ENCODE data around the gene NR4A2.
"Not testable (repeated sequence)": the region's sequence is repeated elsewhere in the genome, so short reads cannot be mapped to it uniquely, and the experiment has no call there.

Gene NR4A2

DNA sequence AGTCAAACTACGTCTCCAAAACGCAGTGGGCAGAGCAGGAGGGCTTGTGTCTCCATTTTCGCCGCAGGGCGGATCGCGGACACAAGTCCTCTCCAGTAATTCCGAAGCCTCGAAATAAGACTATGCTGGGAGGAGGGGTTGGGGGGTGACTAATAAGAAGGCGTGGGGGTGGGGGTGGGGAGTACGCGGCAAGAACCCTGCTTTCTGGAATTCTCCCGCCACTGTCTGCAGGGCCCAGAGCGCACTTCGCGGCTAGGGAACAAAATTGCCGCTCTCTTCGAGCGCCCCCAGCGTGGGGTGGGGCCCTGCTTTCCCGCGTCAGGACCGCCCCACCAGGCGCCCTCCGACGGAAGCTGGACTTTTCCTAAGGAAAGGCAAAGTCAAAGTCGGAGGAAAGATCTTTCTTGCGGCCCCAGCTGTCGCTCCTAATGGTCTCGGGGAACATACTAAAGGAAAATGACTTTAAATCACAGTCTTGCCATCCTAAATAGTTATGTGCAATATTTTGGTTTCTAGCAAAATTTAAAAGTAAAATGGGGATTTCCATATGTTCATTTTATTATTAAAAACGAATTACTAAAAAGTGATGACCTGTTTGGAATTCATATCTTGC is 11.9 kb downstream of the NR4A2 start:
- no peak for DNase-seq

DNA sequence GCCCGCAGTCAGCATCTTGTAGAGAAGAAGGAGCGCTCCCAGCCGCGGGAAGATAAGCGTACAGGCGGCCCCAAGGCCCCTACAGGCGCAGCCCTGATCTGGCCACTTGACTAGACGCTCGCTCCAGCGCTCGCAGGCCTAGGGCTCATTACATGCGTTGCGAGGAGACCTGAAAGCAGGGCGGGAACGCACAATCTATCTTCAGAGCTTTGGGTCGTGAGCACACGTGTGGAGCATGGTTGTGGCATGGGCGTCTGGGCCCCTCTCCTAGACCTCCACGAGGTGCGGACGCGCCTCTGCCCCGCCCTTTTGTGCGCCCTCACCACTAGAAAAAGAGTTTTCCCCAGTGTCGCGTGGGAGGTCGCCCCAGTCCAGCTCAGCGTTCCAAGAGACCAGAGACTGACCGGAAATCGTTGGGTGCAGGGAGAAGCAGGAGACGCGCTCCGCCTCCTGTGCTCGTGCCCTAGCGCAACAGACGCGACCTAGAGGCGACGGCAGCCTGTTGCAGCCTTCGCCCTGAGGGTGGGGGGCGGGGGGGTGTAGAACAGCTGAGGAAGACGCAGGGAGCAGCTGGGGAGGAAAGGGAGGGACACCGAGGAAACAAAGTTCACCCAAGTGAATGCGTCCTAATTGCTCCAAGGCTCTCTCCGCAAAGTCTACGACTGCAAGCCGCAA is 12.6 kb downstream of the NR4A2 start:
- no peak for DNase-seq

DNA sequence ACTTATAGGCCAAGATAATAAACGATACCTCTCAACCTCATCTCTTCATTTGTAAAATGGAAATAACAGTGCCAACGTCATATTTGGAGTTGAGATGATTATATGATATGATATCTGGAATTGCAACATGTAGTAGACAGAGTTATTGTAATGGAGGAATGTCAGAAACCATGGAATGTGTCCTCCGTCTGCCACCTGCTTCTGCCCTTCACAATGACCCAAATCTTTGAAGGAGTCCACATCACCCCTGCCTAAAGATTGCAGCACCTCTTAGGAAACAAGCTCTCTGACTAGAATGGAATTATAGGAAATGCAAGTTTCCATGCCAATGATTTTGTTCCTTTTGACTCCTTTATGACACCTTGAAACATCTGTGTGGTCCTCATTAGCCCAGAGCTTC is 14.9 kb downstream of the NR4A2 start:
- DNase-seq: no peak

DNA sequence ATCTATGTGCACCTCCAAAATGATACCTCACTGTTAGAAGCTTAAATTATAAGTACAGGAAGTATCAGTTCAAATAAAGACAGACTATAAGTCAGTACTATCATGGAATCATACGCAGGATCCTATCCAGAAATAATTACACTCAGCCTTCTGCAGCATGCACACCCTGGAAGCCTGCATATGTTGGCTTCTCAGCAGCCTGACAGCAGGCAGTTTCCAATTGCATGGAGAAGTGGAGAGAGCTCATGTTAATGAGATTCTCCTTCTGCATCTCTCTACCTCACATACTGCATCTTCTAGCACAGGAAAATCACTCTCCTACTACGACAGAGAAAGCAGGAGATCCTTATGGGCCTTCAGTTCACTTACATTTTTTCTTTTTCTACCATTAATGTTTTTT is 20.5 kb downstream of the NR4A2 start:
- no peak for DNase-seq

DNA sequence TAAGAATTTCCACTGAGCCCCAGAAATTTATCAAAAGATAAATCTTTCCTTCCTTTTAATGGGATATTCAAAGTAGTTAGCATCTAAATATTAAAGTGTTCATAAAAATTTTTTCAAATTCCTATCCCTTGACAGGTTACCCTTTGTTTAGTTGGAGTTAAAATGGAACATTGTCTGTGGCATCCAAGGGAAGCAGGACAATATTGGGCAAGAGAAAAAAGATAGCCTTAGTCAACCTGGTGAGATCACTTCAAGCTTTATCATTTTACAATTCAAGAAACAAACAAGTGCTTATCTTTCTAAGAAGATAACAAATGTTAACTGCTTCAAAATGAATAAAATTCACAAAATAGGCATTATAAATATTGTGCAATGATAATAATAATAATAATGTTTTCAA is 21.7 kb downstream of the NR4A2 start:
- no peak for DNase-seq

DNA sequence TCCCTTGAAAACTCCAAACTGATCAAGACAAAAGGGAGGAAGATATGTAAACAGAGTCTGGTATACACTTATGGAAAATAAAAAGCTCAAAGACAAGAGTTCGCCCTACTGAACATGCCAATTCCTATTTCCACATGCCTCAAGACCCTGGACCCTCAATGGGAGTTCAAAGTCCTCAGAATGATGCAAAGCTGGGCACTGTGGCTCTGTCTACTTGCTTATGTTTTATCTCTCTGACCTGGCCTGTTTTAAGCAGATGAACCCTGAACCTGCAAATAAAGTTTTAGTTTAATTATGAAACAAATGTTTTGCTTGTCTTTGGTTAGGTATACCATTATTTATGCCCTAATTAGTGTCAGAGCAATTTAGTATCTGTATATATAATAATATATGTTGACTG is 22.6 kb downstream of the NR4A2 start:
- DNase-seq: no peak

DNA sequence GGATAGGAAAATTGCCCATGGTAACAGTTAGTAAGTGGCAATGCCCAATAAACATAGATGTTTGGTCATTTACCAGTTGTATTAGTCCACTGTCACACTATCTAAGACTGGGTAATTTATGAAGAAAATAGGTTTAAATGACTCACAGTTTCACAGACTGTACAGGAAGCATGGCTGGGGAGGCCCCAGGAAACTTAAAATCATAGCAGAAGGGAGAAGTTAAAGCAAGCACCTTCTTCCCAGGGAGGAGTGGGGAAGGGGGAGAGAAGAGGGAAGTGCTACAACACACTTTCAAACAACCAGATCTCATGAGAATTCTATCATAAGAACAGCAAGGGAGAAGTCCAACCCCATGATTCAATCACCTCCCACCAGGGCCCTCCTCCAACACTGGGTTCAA is 23.4 kb downstream of the NR4A2 start:
- no peak for DNase-seq

DNA sequence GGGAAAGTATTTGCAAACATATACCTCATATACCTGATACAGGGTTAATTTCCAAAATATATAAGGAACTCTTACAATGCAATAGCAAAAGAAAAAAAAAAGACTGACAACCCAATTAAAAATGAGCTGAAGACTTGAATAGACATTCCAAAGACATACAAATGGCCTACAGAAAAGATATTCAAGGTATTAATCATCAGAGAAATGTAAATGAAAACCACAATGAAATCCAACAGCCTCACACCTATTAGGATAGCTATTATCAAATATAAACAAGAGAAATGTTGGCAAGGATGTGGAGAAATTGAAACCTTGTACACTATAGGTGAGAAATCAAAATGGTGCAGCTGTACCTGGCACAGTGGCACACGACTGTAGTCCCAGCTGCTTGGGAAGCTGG is 25.7 kb downstream of the NR4A2 start:
- no peak for DNase-seq

DNA sequence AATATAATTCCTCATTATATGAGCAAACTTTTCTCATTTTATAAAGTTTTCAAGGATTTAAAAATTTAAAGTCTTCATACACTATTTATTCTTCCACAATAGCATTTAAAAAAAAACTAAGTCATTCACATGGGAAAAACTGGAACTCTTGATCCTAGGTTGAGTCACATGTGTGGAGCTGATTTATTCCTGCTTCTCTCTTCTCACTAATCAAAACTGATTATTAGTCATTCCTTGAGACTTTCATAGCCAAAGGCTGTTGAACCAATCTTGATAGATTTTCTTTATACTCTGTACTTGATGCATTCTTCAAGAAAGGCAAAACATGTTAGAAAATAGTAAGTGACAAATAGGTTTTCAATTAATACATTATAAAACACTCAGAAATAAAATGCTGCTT is 27.4 kb downstream of the NR4A2 start:
- DNase-seq: no peak

DNA sequence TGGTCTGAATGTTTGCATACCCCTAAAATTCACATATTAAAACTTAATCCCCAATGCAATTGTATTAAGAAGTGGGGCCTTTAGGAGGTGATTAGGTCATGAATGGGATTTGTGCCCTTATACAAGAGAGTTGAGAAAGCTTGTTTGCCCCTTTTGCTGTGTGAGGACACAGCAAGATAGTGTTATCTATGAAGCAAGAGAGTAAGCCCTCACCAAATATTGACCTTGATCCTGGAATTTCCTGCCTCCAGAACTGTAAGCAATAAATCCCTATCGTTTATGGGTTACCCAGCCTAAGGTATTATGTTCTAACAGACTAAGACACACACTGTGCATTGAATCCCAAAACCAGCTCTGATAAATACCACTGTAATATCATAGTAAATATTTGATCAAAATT is 32.2 kb downstream of the NR4A2 start:
- DNase-seq: no peak

DNA sequence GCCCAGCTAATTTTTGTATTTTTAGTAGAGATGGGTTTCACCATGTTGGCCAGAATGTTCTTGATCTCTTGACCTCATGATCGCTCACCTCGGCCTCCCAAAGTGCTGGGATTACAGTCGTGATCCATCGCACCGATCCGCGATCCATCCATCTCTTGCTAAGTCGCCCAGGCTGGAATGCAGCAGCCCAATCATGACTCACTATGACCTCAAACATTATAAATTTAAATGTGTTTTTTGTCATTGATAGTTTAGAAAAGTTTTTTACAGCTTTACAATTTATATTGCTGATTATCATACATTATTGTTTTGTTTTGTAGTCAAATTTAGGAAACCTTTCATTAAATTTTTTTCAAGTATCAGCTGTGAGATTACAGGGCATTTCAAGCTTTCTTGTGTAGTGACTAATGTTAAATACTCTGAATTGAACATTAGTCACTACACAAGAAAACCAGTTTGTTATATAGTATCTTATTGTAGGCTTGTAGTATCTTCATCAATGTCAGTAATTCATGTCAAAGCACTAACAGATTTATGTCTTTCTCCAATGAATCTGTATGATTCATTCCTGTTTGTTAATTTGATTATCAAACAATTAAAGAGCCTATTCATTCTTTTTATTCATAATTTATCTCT is 37.5 kb downstream of the NR4A2 start:
- DNase-seq: no peak

DNA sequence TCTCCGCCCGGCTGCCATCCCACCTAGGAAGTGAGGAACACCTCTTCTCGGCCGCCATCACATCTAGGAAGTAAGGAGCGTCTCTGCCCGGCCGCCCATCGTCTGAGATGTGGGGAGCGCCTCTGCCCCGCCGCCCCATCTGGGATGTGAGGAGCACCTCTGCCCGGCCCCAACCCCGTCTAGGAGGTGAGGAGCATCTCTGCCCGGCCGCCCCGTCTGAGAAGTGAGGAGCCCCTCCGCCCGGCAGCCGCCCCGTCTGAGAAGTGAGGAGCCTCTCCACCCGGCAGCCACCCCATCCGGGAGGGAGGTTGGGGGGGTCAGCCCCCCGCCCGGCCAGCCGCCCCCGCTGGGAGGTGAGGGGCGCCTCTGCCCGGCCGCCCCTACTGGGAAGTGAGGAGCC is 39.1 kb downstream of the NR4A2 start:
- DNase-seq: not testable (repeated sequence)

DNA sequence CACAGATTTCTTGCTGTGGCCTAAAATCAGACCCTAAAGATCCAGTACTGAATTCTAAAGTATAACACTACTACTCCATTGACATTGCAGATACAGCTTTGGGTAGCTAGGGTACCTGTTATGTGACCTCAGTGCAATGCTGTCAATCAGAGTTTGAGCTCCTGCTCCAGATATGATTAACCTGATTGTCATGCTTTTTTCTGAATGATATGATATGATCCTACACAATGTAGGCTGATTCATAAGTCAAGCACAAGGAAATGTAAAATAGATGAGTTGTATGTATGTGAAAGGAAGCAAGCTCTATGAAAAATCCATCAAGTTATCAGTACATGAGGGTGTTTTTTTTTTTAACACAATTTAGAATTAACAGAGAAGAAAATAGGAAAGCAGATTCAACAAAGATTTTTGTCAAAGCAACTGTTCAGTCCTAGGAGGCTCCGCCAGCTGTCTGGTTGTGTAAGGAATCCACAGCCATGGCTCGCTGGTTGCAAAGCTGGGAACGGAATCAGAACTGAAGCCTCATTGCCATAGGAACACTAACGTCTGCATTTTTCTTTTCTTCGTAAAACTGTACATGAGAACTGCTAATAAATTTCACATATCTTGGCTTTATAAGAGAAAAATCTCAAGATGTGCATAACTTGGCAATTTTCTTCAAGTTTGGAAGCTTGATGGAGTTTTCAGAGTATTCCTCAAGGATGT is 52.9 kb downstream of the NR4A2 start:
- DNase-seq: no peak

Measured in NCI-H446 (cell line).